Adrenal gland (tissue), 12 donors: ENCODE results near the gene GRID1. TPM values are rescaled to one million over a fixed set of nuclear protein-coding genes. Genes with fewer than 3 reads are reported as not detected.

Experiments
- DNase-seq, 7 donors: peaks; one replicate each; pipeline ENCODE4 v3.0.0-alpha.2; 2019 to 2020
- H3K27ac ChIP-seq, 5 donors: fragments of 200-600 bp; sonication (generic) in 4 of 5; 1 replicate in 3 of 5; 2 replicates in 2 of 5; pipeline versions ENCODE4 v1.5.1 to v1.8.0; 2016 to 2020; ENCODE audit warnings: mild to moderate bottlenecking in 1 of 5
- H3K27me3 ChIP-seq: fragments of 200-600 bp; 2 replicates; pipeline ENCODE4 v1.8.0; 2021
- H3K36me3 ChIP-seq, 2 donors: fragments of 200-600 bp; replicated peaks in 1 of 2; 1 replicate in 1 of 2; 2 replicates in 1 of 2; pipeline versions ENCODE4 v1.5.1 to v1.8.0; 2018 to 2022
- H3K4me1 ChIP-seq, 2 donors: fragments of 200-600 bp; replicated peaks in 1 of 2; 1 replicate in 1 of 2; 2 replicates in 1 of 2; pipeline versions ENCODE4 v1.5.1 to v1.8.0; 2018 to 2021
- H3K4me3 ChIP-seq, 4 donors: fragments of 200-600 bp; sonication (generic) in 3 of 4; one replicate each; pipeline ENCODE4 v1.5.1; 2016 to 2018
- H3K9me3 ChIP-seq, 3 donors: fragments of 200-600 bp; sonication (generic) in 1 of 3; replicated peaks in 1 of 3; 1 replicate in 2 of 3; 2 replicates in 1 of 3; pipeline versions ENCODE4 v1.5.1 to v1.8.0; 2016 to 2021
- CTCF ChIP-seq, 6 experiments: fragments of 450-650 bp in 4 of 6; fragments of 200-600 bp in 2 of 6; sonication (generic) in 1 of 6; IDR thresholded peaks; 1 replicate in 5 of 6; 2 replicates in 1 of 6; pipeline versions ENCODE4 v1.5.1 to v1.8.0; 2016 to 2021; ENCODE audit warnings: antibody characterized with exemption in 6 of 6, mild to moderate bottlenecking in 2 of 6, moderate library complexity in 1 of 6
- POLR2A ChIP-seq, 2 donors: fragments of 450-650 bp; IDR thresholded peaks; one replicate each; pipeline ENCODE4 v1.6.1; 2017; ENCODE audit warnings: antibody characterized with exemption in 2 of 2, mild to moderate bottlenecking in 2 of 2, moderate library complexity in 1 of 2
- WGBS, 4 donors: extraction: QIAGEN DNeasy Blood & Tissue Kit in 2 of 4; methylation state at CpG; one replicate each; pipeline versions ENCODE4 v1.1.5 to v1.1.7; 2013 to 2017; 5-methylcytosine and 5-hydroxymethylcytosine counted together
- intact Hi-C, 2 donors: fragments of 100-400 bp; cut with DNase I; formaldehyde crosslinking; loops; one replicate each; pipeline versions ENCODE4 v1.14.1 to v1.15.0; 2022 to 2023
- polyA plus RNA-seq, 3 donors: library from polyadenylated mRNA; stranded (reverse); fragments of 200-250 nt in 2 of 3; fragments of 350-450 nt in 1 of 3; fragmentation: Illumina TruSeq in 1 of 3; extraction: RNeasy Lipid Tissue Mini Kit (QIAGEN cat#74804) in 1 of 3; gene quantifications; one replicate each; pipeline ENCODE4 v1.2.3, GENCODE V29; 2013 to 2014
- total RNA-seq, 9 donors: library from RNA; depleted of rRNA in 4 of 9; stranded (reverse); fragments of >200 nt in 4 of 9; fragments of 120-200 nt in 1 of 9; fragmentation: NEBNext Ultra II Directional in 1 of 9; extraction: Animal tissue kit (Norgen Biotek cat#: 25700) in 1 of 9; gene quantifications; one replicate each; pipeline versions ENCODE4 v1.1.0 to v1.2.4, GENCODE V29; 2013 to 2023
- donor health status: healthy with polysubstance abuse.
- donor health status: Bipolar disorder and iron deficiency.
- donor health status: DM: yes; HTN: yes; CAD: no.
- donor health status: DM: no; HTN: no; CAD: no.
- donor health status: DM: no; HTN: no; CAD: no.
- donor health status: DM: yes; HTN: yes; CAD: no.

The GRID1 gene
- total and polyA plus RNA-seq, 12 donors, result 2.2 to 8.0 (median 4.1) TPM

- no peaks in the 10 kb centered on the region for H3K9me3 ChIP-seq
- 67 to 84% (median 74%) methylated on average over 1 to 3 of the region's 3 CpGs for whole genome bisulfite sequencing, 4 donors
- no peaks in the 10 kb centered on the region for H3K36me3 ChIP-seq
- H3K4me3 ChIP-seq, result no peak overlapping the region
- no peaks in the 10 kb centered on the region for H3K27me3 ChIP-seq
- intact Hi-C loops, result no loop called here
- no peaks in the 10 kb centered on the region for H3K4me1 ChIP-seq
- DNase-seq, result no peak
- no peak overlapping the region for H3K27ac ChIP-seq
- TF ChIP-seq CTCF (IDR thresholded peaks at IDR 0.05) (no peak), POLR2A (IDR thresholded peaks at IDR 0.05) (no peak)
These were observed 504.9 kb downstream of the GRID1 start for GRCh38 chr10:85861513-85862197.

GRCh38 chr10:85859859-85860258 is 506.7 kb downstream of the GRID1 start:
- Histone ChIP-seq H3K4me1 (no peaks in the 10 kb centered on the region), H3K27me3 (no peaks in the 10 kb centered on the region), H3K9me3 (no peaks in the 10 kb centered on the region), H3K27ac (no peak overlapping the region), H3K36me3 (no peaks in the 10 kb centered on the region), H3K4me3 (no peak overlapping the region)
- WGBS, 4 donors, result 77 to 100% (median 87%) methylated on average over 1 to 2 of the region's 2 CpGs
- TF ChIP-seq CTCF (IDR thresholded peaks at IDR 0.05), result no peak
- DNase-seq, result no peak
- intact Hi-C loops, result no loop called here

GRCh38 chr10:85858776-85859515 is 507.6 kb downstream of the GRID1 start:
- Histone ChIP-seq H3K27me3 (no peaks in the 10 kb centered on the region), H3K27ac (no peak overlapping the region), H3K9me3 (no peaks in the 10 kb centered on the region), H3K4me3 (no peak overlapping the region), H3K4me1 (no peaks in the 10 kb centered on the region), H3K36me3 (no peaks in the 10 kb centered on the region)
- no peak for DNase-seq
- intact Hi-C loops, result no loop called here
- no peak for TF ChIP-seq POLR2A (IDR thresholded peaks at IDR 0.05)
- no peak for TF ChIP-seq CTCF (IDR thresholded peaks at IDR 0.05)
- 87 to 94% (median 91%) methylated on average over 3 of the region's 3 CpGs for WGBS, 4 donors

GRCh38 chr10:85857791-85858190 is 508.8 kb downstream of the GRID1 start:
- no peak overlapping the region for H3K4me3 ChIP-seq
- intact Hi-C loops, result no loop called here
- no peaks in the 10 kb centered on the region for H3K9me3 ChIP-seq
- H3K36me3 ChIP-seq, result no peaks in the 10 kb centered on the region
- no peak for DNase-seq
- no peak overlapping the region for H3K27ac ChIP-seq
- WGBS, 4 donors, result 89 to 100% (median 93%) methylated on average over 3 of the region's 3 CpGs
- H3K4me1 ChIP-seq, result no peaks in the 10 kb centered on the region
- TF ChIP-seq CTCF (IDR thresholded peaks at IDR 0.05), result no peak
- TF ChIP-seq POLR2A (IDR thresholded peaks at IDR 0.05), result no peak
- no peaks in the 10 kb centered on the region for H3K27me3 ChIP-seq
